B cell (primary cell): ENCODE data around the gene TOMM20L. TPM values are rescaled to one million over a fixed set of nuclear protein-coding genes. Genes with fewer than 3 reads are reported as not detected.

ENCODE experiments used
- ATAC-seq: fragments of 200-7000 bp; cut with Tn5 transposase; one replicate; pipeline ENCODE4 v1.10.0; 2021; ENCODE audit warnings: low read depth, mild to moderate bottlenecking, moderate number of reproducible peaks, moderate library complexity
- CTCF ChIA-PET: fragments of 350-600 bp; sonication (Branson Sonifier 250); formaldehyde crosslinking; loops from one replicate; lab custom pipeline; 2021; ENCODE audit warnings: antibody characterized with exemption, inconsistent platforms; lab: Charles Lee
- POLR2A ChIA-PET: fragments of 350-600 bp; sonication (Branson Sonifier 250); formaldehyde crosslinking; loops from one replicate; lab custom pipeline; 2021; ENCODE audit warnings: antibody characterized with exemption; lab: Charles Lee
- DNase-seq: peaks from one replicate; pipeline ENCODE4 v3.0.0; 2013
- H2AFZ ChIP-seq: 2 replicates; pipeline ENCODE4 v1.6.1; 2012; ENCODE audit warnings: mild to moderate bottlenecking, low read depth, low read length; ENCODE audit not compliant: insufficient read depth, poor library complexity, severe bottlenecking
- H3K27ac ChIP-seq, 2 donors: 1 replicate in 1 of 2; 2 replicates in 1 of 2; pipeline ENCODE4 v1.5.1; 2012 to 2013; ENCODE audit warnings: low read length in 2 of 2, mild to moderate bottlenecking in 2 of 2, moderate library complexity in 1 of 2
- H3K27me3 ChIP-seq, 4 experiments: fragments of 200-600 bp in 1 of 4; sonication (generic) in 1 of 4; replicated peaks in 1 of 4; 1 replicate in 2 of 4; 2 replicates in 2 of 4; pipeline versions ENCODE4 v1.6.1 to v1.7.0; 2013 to 2016; ENCODE audit warnings: low read length in 3 of 4, mild to moderate bottlenecking in 2 of 4, mixed read lengths in 1 of 4, moderate library complexity in 1 of 4; ENCODE audit not compliant: insufficient read depth in 4 of 4, control insufficient read depth in 3 of 4; ENCODE audit errors: control extremely low read depth in 1 of 4
- H3K36me3 ChIP-seq, 2 experiments: replicated peaks in 1 of 2; 1 replicate in 1 of 2; 2 replicates in 1 of 2; pipeline versions ENCODE4 v1.6.1 to v1.7.1; 2013; ENCODE audit warnings: low read length in 1 of 2; ENCODE audit not compliant: insufficient read depth in 2 of 2, control insufficient read depth in 1 of 2; ENCODE audit errors: control extremely low read depth in 1 of 2, extremely low read depth in 1 of 2
- H3K4me1 ChIP-seq, 2 donors: fragments of 200-600 bp in 1 of 2; sonication (generic) in 1 of 2; 1 replicate in 1 of 2; 2 replicates in 1 of 2; pipeline versions ENCODE4 v1.5.1 to v1.6.1; 2013 to 2017; ENCODE audit warnings: low read length in 2 of 2; ENCODE audit not compliant: control insufficient read depth in 2 of 2, insufficient read depth in 2 of 2
- H3K4me2 ChIP-seq: replicated peaks from 2 replicates; pipeline ENCODE3; 2012; ENCODE audit warnings: mild to moderate bottlenecking, low read depth, low read length; ENCODE audit not compliant: poor library complexity, severe bottlenecking
- H3K4me3 ChIP-seq, 5 experiments: fragments of 200-600 bp in 1 of 5; sonication (generic) in 1 of 5; 1 replicate in 3 of 5; 2 replicates in 2 of 5; pipeline versions ENCODE4 v1.5.1 to v1.7.0; 2011 to 2016; ENCODE audit warnings: low read length in 4 of 5, mild to moderate bottlenecking in 4 of 5, low read depth in 2 of 5, control low read depth in 1 of 5, moderate library complexity in 1 of 5; ENCODE audit not compliant: insufficient read depth in 1 of 5; ENCODE audit errors: control extremely low read depth in 1 of 5, extremely low read depth in 1 of 5
- H3K79me2 ChIP-seq: fragments of 200-600 bp; sonication (generic); one replicate; pipeline ENCODE4 v1.6.0; 2016; ENCODE audit warnings: low read length; ENCODE audit not compliant: control insufficient read depth, insufficient read depth
- H3K9ac ChIP-seq: fragments of 200-600 bp; sonication (generic); 2 replicates; pipeline ENCODE4 v1.6.1; 2017; ENCODE audit warnings: mild to moderate bottlenecking, low read length, moderate library complexity
- H3K9me3 ChIP-seq, 3 donors: one replicate each; pipeline versions ENCODE4 v1.6.1 to v1.7.1; 2013; ENCODE audit warnings: low read length in 2 of 3; ENCODE audit not compliant: control insufficient read depth in 2 of 3, insufficient read depth in 1 of 3; ENCODE audit errors: control extremely low read depth in 1 of 3
- H4K20me1 ChIP-seq: 2 replicates; pipeline ENCODE4 v1.6.0; 2012; ENCODE audit warnings: mild to moderate bottlenecking, low read length; ENCODE audit not compliant: insufficient read depth, control insufficient read depth, poor library complexity, severe bottlenecking
- H3K27ac Mint-ChIP-seq: one replicate; pipeline ENCODE4 v1.8.0; 2021; ENCODE audit warnings: mixed read lengths
- H3K27me3 Mint-ChIP-seq: one replicate; pipeline ENCODE4 v1.8.0; 2021; ENCODE audit warnings: mixed read lengths
- H3K4me1 Mint-ChIP-seq: one replicate; pipeline ENCODE4 v1.8.0; 2021; ENCODE audit warnings: mixed read lengths
- H3K4me3 Mint-ChIP-seq: one replicate; pipeline ENCODE4 v1.8.0; 2021; ENCODE audit warnings: mixed read lengths
- H3K9me3 Mint-ChIP-seq: one replicate; pipeline ENCODE4 v1.8.0; 2022; ENCODE audit warnings: mixed read lengths; ENCODE audit not compliant: insufficient read depth
- EZH2 ChIP-seq: IDR thresholded peaks from 2 replicates; pipeline ENCODE4 v1.6.1; 2012; ENCODE audit warnings: borderline replicate concordance, low read depth, mild to moderate bottlenecking, moderate library complexity, low read length; ENCODE audit not compliant: insufficient read depth, poor library complexity, severe bottlenecking
- WGBS: methylation state at CpG from one replicate; pipeline ENCODE4 v1.1.5; 2013; ENCODE audit warnings: missing lambda C conversion rate; ENCODE audit not compliant: insufficient coverage; 5-methylcytosine and 5-hydroxymethylcytosine counted together
- intact Hi-C: fragments of 100-400 bp; cut with micrococcal nuclease; formaldehyde crosslinking; loops from one replicate; pipeline ENCODE4 v1.10.0; 2022
- polyA minus RNA-seq: library from RNA; depleted of rRNA, polyadenylated mRNA; stranded (reverse); fragments of >200 nt; gene quantifications from 2 replicates; pipeline ENCODE4 v1.2.3, GENCODE V29; 2012
- polyA plus RNA-seq: library from polyadenylated mRNA; depleted of rRNA; stranded (reverse); fragments of >200 nt; gene quantifications from 2 replicates; pipeline ENCODE4 v1.2.3, GENCODE V29; 2012
- total RNA-seq, 2 donors: library from RNA; stranded (reverse); fragments of 120-200 nt in 1 of 2; gene quantifications; 1 replicate in 1 of 2; 2 replicates in 1 of 2; pipeline versions ENCODE4 v1.2.3 to v1.2.4, GENCODE V29; 2013 to 2022
- TF ChIP-seq, protein P1 (sequence below): fragments of 200-600 bp; IDR thresholded peaks from one replicate; pipeline ENCODE4 v1.8.0; 2022; ENCODE audit warnings: antibody characterized with exemption, mild to moderate bottlenecking

Gene TOMM20L
- 0.70 and 1.3 TPM in 2 replicates for total RNA-seq
- total RNA-seq (2013): 0.33 TPM
- not detected in 2 replicates for polyA plus RNA-seq
- not detected in 2 replicates for polyA minus RNA-seq

- TF ChIP-seq EZH2: no peak
- TF ChIP-seq, protein P1, sequence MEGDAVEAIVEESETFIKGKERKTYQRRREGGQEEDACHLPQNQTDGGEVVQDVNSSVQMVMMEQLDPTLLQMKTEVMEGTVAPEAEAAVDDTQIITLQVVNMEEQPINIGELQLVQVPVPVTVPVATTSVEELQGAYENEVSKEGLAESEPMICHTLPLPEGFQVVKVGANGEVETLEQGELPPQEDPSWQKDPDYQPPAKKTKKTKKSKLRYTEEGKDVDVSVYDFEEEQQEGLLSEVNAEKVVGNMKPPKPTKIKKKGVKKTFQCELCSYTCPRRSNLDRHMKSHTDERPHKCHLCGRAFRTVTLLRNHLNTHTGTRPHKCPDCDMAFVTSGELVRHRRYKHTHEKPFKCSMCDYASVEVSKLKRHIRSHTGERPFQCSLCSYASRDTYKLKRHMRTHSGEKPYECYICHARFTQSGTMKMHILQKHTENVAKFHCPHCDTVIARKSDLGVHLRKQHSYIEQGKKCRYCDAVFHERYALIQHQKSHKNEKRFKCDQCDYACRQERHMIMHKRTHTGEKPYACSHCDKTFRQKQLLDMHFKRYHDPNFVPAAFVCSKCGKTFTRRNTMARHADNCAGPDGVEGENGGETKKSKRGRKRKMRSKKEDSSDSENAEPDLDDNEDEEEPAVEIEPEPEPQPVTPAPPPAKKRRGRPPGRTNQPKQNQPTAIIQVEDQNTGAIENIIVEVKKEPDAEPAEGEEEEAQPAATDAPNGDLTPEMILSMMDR: peak; percentile 93
- Histone ChIP-seq H3K27me3 (no peaks in the 10 kb centered on the region), H3K4me3 (peak within 1 kb of the TSS; percentile 36 to 77 (median 66)), H3K79me2 (no peaks in the 10 kb centered on the region), H3K9ac (peak within 1 kb of the TSS; percentile 78), H3K36me3 (no peaks in the 10 kb centered on the region), H2AFZ (peak within 1 kb of the TSS; percentile 95), H4K20me1 (no peaks in the 10 kb centered on the region), H3K9me3 (peaks cover 0 to 1% (median 0%) of the 10 kb centered on the region in 3 donors), H3K4me2 (peak within 1 kb of the TSS; percentile 80), H3K4me1 (peaks cover 9 to 14% of the 10 kb centered on the region in 2 donors), H3K27ac (peak within 1 kb of the TSS; percentile 55 to 76)
- ChIA-PET POLR2A (interaction anchor here (0.9 to 1.5 kb wide), 3 partner anchors 23 to 98 kb away, joined by 3 to 4 read pairs (median 4); partner anchors contain the start of gene ARID4A), CTCF (interaction anchor here (0.8 to 3.6 kb wide), 10 partner anchors 10 to 287 kb away, joined by 3 to 15 read pairs (median 4); partner anchors contain the start of genes ARID4A, KIAA0586 and TIMM9)
- DNase-seq (peak; percentile 89), ATAC-seq (peak; percentile 90)
- 7% methylated on average over 76 of the region's 86 CpGs for WGBS
- intact Hi-C loops: loop anchor here (1.0 to 5.0 kb wide), 4 partner anchors 31 to 1004 kb away; partner anchors contain the start of genes ARID4A, KIAA0586, NAA30 and TIMM9
- peak within 1 kb of the TSS; percentile 87 for H3K27ac Mint-ChIP-seq
- no peaks in the 10 kb centered on the region for H3K27me3 Mint-ChIP-seq
- peak within 1 kb of the TSS; percentile 87 for H3K4me3 Mint-ChIP-seq
- no peaks in the 10 kb centered on the region for H3K9me3 Mint-ChIP-seq
- H3K4me1 Mint-ChIP-seq: peaks cover 13% of the 10 kb centered on the region
Measured at GRCh38 chr14:58395812-58396788, at the start of gene TOMM20L. TOMM20L (plus strand) TSS chr14:58395930; CDS start chr14:58395958, 28 bp downstream.
